PC-9 (cell line): ENCODE measurements around the gene RPS17.

Experiments
- CTCF ChIP-seq: fragments of 200-600 bp; sonication (generic); conservative IDR thresholded peaks from 2 replicates; pipeline ENCODE4 v1.6.1; 2017; ENCODE audit warnings: mixed run types, antibody characterized with exemption, mild to moderate bottlenecking, moderate library complexity
- EZH2 ChIP-seq: fragments of 200-600 bp; sonication (generic); IDR thresholded peaks from 2 replicates; pipeline ENCODE4 v1.8.0; 2017; ENCODE audit warnings: antibody characterized with exemption, low read depth

DNA sequence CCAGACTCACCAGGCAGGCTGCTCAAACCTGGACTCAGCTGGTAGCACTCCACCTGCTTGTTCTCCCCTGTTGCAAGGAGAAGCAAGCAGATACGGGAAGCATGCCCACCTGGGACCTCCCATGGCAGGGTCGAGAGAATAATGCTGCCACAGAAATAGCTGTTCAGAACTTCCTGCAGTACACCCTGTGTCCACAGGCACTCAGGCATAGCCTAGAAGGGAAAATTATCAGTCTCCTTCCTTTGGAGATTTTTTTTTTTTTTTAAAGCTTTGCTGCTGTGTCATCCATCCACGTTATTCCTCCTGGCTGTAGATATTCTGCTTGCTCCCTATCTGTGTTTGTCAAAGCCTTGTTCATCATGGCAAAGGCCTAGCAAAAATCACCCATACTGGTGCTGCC lies 32.7 kb upstream of the RPS17 start:
- TF ChIP-seq CTCF = no peak
- no peak for TF ChIP-seq EZH2
